HL-60/S4 treated with retinoic acid at 250 ng/mL for 4 days and 3 days (cell line): Measurements from ENCODE around the gene SORBS1.

Source experiments
- in situ Hi-C: fragments of 300-500 bp; cut with MboI; formaldehyde crosslinking; loops from 2 replicates; pipeline ENCODE4 v1.7.0; 2022; ENCODE audit warnings: low sequenced_read_pairs

Gene SORBS1

DNA sequence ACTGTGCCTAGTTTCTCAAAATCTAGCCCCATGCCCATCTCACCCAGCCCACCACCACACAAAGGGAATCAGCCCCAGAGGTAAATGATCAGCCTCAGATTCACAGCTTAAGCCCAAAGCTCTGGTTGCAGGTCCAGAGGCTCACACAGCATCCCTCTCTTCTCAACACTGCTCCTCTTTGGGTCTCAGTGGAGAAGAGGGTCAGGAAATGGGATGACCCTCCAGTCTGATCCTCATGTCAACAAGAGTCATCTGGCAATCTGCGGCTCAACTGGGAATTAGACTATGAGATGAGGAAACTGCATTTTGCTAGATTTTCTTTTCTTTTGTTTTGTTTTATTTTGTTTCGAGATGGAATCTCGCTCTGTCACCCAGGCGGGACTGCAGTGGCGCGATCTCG, 144.2 kb downstream of the SORBS1 start:
- in situ Hi-C loops, result no loop called here

DNA sequence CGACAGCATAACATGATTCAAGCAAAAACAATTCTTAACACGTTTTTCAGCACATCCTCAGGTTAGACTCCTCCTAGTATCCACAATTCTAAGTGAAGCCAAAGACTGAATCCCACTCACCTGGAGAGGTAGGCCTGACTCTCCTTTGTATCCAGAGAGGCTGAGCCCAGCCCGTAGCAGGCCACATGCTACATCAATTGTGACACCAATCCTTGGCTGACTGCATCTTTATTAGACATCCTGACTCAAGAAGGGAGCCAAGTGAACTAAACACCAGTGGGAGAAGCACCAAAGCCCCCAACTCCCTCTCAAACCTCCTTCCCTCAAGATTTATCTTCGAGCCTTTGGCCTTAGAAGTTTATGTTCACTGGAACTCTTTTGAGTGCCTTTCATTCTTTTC, 144.9 kb downstream of the SORBS1 start:
- in situ Hi-C loops, result no loop called here

DNA sequence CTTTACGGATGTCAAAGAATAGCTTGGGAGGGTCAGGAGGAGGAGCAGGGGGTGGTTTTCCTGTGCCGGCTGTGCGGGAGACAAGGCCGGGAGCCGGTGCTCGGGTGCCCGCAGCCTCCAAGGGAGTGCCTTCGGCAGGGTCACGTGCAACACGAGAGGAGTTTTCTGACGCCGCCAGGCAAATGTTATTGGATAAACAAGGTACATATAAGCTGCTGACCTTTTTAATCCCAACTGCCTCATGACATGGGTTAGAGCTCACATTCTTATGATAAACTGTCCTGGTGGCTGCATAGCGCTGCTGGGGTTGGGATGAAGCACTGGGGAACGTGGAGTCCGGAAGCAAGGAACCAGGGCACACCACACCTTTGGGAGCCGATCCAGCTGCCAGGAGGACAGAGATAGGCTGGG, 145.5 kb downstream of the SORBS1 start:
- in situ Hi-C loops, result no loop called here

DNA sequence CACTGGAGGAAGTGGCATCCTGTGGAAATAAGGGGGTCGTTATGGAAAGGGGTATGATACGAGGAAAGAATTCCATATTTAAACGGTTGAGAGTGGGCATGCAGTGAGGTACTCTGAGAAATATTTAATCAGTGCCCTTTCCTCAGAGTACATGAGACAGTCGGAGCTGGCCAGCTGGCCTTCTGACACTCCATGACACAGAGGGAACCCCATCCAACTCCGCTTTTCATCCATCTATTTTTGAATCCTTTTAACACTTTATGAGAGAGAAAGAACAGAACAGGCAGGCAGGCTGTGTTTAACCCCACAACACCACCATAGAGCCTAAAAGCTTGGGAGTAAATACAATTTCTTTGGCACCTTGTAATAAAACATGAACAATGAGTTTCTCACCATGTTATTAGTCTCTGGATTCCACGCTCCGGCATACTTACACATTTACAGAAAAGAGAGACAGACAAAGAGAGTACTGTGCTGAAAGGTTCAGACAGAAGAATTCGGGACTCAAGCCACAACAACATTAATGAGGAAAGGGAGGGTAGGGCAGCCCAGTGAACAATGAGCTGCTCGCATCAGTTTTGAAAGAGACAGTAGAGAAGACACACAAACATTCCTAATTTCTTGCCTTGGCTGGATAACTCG, 146.2 kb downstream of the SORBS1 start:
- in situ Hi-C loops, result no loop called here

DNA sequence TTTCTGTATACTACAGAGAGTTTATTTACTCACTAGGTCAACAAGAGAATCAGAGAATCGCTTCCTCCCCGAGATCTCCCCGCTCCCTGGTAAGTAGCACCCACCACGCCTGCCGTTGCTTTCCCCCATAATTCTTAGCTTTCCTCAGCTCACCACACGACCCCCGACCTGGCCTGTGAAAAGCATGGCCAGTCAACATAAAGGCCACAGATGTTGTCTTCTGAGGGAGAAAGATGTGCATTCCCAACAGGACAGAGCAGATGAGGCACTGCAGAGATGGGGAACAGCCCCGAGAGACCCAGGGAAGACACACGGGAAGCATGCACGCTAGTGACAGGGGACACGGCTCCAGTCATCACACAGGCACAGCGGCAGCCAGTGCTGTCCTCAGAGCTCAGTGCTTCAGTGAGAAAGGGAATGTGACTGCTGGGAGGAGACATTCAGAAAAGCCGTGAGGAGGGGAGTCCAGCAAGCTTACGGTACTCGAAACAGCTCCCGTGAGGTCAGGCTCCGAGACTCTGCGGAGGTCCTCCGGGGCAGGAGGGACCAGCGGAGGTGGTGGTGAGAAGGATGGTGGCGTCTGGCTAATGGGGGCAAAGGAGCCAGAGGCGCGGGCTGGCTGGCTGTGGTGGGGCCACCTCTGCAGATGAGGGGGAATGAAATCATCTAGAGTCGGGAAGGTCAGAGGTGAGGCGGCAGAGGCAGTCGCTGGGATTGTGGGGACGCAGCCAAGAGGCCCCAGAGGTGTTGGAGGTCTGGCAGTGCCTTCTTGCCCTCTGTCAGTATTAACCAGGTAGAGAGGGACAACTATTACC, 146.9 kb downstream of the SORBS1 start:
- in situ Hi-C loops, result no loop called here

DNA sequence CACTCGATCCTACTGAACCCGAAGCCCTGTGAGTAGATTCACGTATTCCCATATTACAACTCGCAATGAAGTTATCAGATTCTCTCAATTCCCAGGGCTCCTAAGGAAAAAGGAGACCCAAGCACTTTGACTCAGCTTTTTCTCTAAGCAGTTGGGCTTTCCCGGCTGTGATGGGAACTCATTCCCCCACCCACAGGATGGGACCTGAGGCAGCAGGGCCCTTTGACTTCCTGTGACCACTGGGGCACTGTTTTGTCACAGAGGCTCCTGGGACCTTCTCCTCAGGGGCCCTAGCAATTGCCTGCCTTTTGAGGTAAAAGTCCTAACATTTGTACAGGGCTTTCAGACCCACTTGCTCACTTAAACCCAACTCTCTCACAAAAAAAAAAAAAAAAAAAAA, 147.6 kb downstream of the SORBS1 start:
- in situ Hi-C loops, result no loop called here

DNA sequence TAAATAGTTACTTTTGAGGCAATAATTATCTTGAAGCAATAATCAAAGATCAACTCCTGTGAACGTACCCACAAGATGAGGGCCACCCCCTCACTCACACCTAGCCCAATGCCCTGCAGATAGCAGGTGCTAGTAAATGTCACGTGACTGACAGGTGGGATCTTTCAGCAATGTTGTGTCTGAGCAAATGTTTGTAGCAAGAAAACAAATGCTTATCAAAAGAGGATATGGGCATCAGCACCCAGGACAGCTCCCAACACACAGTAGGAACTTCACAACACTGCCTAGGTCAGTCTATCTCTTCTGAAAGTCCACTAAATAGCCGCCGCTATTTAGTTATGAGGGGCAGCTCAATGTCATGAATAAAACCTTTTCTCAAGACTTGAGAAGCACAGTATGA, 149.5 kb downstream of the SORBS1 start:
- in situ Hi-C loops, result no loop called here

DNA sequence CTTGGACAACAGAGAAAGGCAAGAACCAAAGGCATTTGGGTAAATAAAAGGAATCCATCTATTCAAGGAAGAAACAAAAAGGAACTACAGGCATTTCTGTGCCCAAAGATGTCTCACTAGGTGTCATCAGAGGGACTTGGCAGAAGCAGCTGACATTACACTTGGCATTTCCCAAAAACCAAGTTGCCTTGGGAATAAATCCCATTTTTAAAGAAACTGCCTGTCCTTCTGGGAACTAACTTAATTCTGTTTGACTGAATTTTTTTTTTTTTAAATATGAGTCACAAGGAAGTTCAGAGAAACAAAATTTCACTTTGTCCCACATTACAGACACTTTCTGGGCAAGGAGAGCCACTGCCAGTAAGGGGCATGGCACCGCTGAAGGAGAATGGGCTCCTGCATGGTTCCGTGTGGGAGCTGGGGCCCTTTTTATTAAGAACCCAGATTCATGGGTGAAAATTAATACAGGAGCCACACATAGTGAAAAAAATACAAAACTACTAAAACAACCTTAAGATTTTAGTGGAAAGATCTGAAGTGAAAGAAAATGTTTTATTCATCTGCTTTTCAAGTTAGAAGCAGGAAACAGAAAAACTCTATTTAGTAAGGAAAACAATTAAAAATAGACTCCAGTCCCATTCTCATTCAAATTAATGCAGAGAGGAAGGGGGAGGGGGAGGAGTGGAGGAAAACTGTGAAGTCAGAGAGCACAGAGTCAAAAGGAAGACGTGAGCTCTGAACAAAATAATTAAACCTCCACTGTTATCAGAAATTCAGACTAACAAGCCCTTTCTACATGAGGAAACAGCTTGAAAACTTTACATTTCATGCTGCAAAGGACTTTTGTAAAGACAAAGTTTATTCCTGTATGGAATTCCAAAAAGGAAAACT, 151.9 kb downstream of the SORBS1 start:
- in situ Hi-C loops, result no loop called here

DNA sequence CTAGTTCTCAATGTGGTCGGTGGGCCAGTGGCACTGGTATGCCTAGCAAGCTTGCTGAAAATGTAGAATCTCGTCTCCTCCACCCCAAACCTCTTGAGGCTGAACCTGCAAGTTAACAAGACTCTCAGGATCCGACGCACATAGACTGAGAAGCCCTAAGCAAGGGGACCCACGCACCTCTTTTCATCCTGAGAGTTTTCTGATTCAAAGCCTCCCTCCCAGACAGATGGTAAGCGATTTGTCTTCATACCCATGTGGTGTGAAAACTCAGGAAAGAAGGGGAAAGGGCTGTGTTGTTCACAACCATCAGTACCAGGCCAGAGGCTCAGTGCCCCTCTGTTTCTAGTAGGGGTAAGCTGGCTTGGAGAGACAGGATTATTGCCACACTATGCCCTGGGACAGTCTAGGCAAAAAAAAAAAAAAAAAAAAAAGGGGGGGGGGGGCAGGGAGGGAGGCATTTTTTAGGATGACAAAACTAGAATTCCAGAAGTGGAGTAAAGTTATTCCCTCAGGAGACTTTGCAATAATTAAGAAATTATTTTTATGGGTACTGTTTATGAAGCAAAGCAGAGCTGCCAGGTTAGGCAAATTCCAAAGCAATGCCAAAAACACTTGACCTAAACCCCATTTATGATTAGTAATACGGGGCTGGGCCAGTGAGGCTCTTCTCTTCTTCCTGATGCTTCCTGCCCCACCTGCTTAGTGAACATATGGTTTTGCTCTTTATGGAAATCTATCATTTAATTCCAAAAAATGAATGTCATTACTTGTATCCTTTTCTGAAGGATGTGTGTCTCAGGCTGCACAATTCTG, 152.8 kb downstream of the SORBS1 start:
- in situ Hi-C loops, result no loop called here

DNA sequence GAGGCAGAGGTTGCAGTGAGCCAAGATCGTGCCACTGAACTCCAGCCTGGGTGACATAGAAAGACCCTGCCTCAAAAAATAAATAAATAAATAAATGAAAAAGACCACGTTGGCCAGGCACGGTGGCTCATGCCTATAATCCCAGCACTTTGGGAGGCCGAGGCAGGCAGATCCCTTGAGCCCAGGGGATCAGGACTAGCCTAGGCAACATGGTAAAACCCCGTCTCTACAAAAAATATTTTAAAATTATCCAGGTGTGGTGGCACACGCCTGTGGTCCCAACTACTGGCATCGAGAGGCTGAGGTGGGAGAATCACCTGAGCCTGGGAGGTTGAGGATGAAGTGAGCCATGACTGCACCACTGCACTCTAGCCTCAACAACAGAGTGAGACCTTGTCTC, 153.6 kb downstream of the SORBS1 start:
- in situ Hi-C loops, result no loop called here

DNA sequence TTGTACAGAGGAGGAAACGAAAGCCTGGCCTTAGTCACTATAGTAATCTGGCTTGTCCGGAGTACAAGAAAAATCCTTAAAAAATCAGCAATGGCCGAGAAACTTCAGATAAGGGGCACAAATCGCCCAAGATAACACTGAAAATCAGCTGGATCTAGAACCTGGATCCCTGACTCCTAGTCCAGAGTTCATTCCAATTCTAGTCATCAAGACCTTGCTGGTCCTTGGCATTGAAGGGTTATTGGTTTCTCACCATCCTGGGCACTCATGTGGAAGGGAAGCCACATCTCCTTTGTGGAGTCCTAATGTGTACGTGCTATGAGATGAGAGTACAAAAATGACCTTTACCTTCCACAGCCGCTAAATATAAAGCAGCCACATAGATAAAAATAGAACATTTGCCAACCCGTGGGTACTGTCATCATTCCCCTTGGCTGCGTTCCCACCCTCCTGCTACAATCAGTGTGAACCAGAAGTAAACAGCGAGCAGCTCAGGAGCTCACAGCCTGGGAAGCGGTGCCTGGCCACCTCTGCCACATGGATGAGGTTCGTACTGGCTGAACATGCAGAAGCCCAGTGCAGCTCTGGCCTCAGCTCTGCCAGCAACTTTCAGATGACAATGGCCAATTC, 154.4 kb downstream of the SORBS1 start:
- in situ Hi-C loops, result no loop called here

DNA sequence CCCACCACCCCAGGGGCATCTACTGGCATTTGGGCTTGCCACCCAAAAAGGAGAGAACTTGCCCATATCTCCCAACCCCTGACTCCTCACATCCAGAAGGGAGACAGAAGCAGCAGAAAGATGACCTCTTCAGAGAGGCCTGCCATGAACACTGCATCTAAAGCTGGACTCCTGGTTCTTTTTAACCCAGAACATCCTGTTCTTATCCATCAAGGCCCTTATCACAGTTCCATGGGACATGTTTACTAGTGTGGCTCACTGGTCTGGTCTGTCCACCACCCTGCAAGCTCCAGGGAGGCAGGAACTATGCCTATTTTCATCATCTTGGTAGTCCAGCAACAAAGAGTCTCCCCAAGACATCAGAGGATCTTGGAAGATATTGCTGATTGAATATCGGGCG, 155.5 kb downstream of the SORBS1 start:
- in situ Hi-C loops, result no loop called here

DNA sequence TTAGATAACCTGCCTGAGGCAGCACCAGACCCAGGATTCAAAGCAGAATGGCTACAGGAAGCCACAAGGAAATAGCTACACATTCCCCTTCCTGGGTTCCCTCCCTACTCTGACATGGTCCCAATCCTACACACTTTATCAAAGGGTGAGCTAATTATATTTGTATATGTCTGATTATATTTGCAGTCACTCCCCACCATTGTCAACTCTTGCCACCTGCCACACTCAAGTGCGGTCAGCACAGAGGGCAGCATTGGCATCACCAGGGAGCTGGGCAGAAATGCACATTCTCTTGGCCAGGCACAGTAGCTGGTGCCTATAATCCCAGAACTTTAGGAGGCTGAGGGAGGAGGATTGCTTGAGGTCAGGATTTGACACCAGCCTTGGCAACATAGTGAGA, 156.3 kb downstream of the SORBS1 start:
- in situ Hi-C loops, result no loop called here

DNA sequence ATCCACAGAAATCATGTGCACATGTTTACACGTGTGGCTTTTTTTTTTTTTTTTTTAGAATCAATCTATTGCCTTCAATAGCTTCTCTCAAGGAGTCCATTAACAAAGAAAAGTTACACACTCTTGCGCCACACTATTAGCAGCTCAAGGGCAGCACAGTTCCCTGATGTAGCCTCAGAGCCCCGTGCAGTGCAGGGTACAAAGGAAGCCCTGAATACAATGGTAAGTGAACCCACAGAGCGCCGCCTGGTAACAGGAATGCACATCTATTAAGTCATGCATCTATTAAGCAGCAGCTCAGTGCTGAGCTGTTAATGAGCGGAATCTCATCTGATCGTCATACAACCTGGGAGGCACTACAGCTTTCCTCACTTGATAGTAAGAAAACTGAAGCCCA, 156.7 kb downstream of the SORBS1 start:
- in situ Hi-C loops, result no loop called here

DNA sequence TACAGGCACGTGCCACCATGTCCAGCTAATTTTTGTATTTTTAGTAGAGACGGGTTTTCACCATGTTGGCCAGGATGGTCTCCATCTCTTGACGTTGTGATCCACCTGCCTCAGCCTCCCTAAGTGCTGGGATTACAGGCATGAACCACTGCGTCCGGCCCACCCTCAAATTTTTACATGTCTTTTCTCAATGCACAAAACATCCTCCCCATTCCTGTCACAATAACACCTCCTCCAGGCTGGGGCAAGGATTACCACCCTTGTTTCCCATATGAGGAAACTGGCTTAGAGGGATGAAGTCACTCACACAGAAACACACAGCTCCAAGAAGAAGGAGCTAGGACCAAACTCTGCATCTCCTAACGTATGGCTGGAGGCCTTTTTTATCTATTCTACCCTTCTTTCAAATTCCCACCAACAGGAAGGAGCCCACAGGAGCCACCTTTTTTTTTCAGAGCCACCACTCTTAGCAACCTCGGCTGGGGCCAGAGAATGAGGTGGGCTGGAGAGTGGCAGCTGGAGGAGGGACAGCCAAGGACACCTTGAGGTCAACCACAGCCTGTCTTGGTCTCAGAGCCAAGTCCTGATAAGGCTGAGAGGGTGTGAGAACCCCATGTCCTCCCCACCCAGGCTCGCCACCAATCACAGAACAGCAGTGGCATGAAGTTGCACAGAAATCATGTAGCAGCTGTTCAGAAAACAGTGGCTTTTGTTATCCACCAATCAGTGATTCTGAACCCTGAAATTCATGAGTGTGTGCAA, 157.3 kb downstream of the SORBS1 start:
- in situ Hi-C loops, result no loop called here

DNA sequence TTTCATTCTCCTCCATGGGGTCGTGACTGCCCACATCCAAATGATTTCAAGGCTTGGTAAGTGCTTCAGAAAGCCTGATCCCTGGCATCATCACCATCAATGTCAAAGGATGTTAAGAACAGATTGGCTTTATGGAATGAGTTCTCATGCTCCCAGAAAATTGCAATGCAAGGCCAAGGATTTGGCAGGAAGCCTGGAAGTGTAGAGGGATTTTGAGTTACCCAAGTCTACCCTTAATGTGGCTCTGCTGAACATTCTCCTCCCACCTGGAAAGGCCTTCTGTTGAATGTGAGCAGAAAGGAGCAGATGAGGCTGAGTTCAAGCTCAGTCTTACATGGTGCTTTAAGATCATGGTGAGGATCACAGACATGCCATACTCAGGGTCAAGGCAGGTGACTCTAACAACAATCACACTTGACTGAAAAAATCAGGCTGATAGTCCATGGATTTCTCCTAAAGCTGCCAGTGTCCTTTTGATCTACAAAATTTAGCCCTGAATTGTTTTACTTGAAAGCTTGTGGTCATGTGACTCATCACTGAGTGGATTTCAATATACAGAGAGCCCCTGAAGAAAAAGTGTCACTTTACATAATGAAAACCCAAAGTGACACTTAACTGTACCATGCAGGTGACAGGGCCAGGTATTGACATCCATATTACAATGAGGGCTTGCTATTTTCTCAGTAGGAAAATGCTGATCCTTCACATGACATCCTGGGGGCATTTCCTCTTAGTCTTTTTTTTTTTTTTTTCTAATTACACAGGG, 159.3 kb downstream of the SORBS1 start:
- in situ Hi-C loops, result no loop called here

DNA sequence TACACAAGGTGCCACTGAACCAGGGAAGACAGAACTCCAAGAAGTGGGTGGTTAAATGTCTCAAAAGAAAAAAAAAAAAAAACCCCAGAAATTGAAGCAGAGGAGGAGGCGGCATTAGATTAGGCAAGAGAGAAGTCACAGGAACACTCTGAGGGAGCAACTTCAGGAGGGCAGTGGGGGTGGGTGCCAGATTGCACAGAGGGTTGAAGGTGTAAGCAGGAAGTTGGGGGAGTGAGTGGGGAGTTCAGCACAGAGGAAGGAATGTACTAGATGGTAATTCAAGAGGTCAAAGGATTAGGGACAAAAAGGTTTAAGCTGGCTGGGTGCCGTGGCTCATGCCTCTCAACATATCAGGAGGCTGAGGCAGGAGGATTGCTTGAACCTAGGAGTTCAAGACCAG, 160.4 kb downstream of the SORBS1 start:
- in situ Hi-C loops, result no loop called here

DNA sequence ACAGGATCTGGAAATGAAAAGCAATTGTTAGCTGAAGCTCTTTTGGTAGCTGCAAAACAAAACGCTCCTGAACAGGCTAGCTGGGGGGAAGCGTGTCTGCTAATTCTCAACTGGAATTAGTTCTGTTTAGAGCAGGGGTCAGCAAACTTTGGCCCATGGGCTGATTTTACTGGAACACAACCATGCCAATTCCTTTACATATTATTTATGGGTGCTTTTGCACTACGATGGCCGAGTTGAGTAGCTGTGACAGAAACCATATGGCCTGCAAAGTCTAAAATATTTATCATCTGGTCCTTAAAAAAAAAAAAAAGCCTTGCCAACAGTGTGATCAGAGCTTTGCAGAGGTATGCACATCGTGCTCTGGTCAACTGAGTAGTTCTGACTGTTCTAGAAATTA, 162.0 kb downstream of the SORBS1 start:
- in situ Hi-C loops, result no loop called here

DNA sequence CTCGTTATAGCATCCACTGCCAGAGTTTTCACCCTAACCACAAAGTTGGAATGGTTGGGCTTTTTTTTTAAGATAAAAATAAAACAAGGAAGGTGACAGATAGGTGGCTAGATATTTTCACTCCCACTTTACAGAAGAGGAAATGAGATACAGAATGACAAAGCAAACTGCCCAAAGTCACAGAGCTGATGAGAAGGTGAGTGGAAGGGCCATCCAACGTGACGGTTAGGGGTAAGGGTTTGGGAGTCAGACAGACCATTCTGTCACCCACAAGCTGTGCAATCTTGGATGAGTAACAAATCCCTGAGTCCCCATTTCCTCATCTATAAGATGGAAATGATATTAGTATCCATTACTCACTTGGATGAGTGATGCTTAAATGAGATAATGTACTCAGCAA, 163.4 kb downstream of the SORBS1 start:
- in situ Hi-C loops, result no loop called here
